ENCODE results near the gene INSL3.

GRCh38 chr19:17834350-17835181, 13.2 kb upstream of the INSL3 start:
- TF ChIP-seq CTCF (IDR thresholded peaks at IDR 0.05) (no peak), POLR2A (IDR thresholded peaks at IDR 0.05) (no peak)
